ENCODE measurements around the gene TM6SF1.

The TM6SF1 gene

DNA sequence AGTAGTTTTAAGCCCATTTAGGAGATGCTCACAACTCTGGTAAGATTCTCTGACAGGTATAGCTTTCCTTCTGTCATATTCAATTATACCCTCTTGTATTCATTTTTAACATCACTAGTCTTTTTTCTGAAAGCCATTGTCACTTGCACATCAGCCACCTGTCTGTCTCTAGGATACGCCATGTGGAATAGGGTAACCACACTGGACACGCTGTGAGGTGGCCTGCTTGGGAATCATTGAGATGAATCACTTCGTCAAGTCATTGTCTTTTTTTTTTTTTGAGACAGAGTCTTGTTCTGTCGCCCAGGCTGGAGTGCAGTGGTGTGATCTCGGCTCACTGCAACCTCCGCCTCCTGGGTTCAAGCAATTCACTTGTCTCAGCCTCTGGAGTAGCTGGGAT is 7.4 kb downstream of the TM6SF1 start:
- TF ChIP-seq, protein P1, sequence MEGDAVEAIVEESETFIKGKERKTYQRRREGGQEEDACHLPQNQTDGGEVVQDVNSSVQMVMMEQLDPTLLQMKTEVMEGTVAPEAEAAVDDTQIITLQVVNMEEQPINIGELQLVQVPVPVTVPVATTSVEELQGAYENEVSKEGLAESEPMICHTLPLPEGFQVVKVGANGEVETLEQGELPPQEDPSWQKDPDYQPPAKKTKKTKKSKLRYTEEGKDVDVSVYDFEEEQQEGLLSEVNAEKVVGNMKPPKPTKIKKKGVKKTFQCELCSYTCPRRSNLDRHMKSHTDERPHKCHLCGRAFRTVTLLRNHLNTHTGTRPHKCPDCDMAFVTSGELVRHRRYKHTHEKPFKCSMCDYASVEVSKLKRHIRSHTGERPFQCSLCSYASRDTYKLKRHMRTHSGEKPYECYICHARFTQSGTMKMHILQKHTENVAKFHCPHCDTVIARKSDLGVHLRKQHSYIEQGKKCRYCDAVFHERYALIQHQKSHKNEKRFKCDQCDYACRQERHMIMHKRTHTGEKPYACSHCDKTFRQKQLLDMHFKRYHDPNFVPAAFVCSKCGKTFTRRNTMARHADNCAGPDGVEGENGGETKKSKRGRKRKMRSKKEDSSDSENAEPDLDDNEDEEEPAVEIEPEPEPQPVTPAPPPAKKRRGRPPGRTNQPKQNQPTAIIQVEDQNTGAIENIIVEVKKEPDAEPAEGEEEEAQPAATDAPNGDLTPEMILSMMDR (IDR thresholded peaks at IDR 0.05; ENCODE audit: low read depth, low read length): no peak
- no peak for DNase-seq (ENCODE audit: low read depth, low spot score)
- H3K4me3 ChIP-seq (ENCODE audit: low read depth, low read length): no peak overlapping the region
- in situ Hi-C loops (cut with HindIII; ENCODE audit: low sequenced_read_pairs): no loop called here

DNA sequence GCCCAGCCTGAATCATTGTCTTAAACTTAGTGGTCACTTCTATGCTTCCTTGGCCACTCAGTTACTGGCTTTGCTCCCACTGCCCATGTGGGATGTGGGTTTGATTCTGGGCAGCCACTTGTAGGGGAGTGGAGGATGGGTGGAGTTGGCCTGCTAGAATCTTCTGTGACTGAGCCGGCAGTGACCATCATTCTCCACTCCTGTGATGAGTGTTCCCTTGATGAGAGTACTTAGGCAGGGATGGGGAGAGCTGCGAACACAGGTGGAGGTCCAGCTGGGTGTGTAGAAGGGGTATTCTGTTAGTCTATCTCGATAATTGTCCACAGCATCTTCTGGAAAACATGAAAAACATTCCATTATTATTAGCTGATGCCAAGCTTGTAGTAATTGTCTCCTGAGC is 8.0 kb downstream of the TM6SF1 start:
- DNase-seq (ENCODE audit: low read depth, low spot score): no peak
- in situ Hi-C loops (cut with HindIII; ENCODE audit: low sequenced_read_pairs): no loop called here
- H3K4me3 ChIP-seq (ENCODE audit: low read depth, low read length): no peak overlapping the region
- TF ChIP-seq, protein P1 (IDR thresholded peaks at IDR 0.05; ENCODE audit: low read depth, low read length): no peak

DNA sequence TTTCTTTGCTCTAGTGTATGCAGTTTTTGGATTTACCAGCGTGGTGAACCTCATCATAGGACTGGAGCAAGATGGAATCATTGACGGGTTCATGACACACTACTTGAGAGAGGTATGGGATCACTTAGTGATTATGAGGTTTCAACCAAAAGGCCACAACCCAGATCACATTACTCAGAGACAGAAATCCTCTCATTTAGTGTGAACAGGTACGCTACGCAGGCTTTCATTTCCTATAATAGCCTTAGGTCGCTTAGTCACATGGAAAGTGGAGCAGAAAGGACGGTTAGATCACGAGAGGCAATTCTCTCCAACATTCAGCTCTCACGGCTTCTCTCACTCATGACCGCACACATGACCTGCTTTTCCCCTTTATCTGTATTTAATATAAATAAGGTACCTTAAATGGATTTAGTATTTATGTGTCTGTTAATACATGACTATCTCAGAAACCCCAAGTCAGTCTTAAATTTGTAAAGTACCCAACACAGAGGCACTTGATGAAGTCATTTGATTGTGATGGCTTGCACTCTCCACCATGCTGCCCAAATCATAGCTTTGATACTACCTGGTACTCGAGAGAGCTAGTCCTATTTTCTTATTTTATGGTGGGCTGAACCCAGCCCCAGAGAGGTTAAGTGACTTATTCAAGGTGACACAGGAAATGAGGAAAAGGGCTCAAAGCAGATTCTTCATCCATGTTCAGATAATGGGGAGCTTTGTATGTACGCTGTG is 8.6 kb downstream of the TM6SF1 start:
- TF ChIP-seq, protein P1 (IDR thresholded peaks at IDR 0.05; ENCODE audit: low read depth, low read length): no peak
- DNase-seq (ENCODE audit: low read depth, low spot score): no peak
- in situ Hi-C loops (cut with HindIII; ENCODE audit: low sequenced_read_pairs): no loop called here
- H3K4me3 ChIP-seq (ENCODE audit: low read depth, low read length): no peak overlapping the region

DNA sequence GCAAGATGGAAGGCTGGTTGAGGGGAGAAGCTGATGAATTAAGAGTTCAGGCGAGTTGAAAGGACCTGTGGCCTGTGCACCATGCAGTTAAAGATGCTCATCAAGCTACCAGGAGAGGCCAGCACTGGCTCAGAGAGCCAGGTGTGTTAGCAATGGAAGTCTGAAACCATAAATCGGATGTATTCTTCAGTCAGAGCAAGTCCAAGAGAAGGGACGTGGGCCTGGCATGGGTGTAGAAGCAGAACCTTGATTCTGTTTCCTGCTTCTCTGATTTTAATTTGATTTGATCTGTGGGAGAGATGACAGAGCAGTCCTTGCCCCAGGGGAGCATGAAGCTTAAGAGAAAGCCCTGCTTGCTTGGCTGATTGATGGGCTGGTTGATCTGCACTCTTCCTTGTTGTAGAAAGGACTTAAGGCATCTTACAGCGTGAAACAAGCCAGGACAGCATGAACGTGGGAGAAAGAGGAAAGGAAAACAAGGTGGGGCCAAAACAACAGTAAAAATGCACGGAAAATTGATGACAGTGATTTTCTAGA is 10.9 kb downstream of the TM6SF1 start:
- no peak for DNase-seq (ENCODE audit: low read depth, low spot score)
- in situ Hi-C loops (cut with HindIII; ENCODE audit: low sequenced_read_pairs): no loop called here
- TF ChIP-seq, protein P1 (IDR thresholded peaks at IDR 0.05; ENCODE audit: low read depth, low read length): no peak
- no peak overlapping the region for H3K4me3 ChIP-seq (ENCODE audit: low read depth, low read length)

DNA sequence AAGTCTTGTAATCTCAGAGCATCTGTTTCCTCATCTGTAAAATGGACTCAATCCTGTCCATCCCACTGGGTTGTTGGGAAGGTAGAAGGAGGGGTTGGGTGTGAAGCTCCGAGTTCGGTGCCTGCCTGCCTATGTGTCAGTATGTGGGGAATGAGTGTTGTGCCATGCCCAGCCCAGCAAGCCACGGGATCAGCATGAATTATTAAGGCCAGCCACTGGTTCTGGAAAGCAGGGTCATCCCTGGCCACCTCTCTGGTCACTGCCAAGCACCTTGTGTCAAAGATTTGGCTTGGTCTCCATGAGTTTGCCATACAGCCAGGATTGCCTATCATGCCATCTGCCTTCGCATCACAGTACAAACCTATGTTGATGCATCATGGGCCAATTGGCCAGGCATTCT is 11.5 kb downstream of the TM6SF1 start:
- TF ChIP-seq, protein P1 (IDR thresholded peaks at IDR 0.05; ENCODE audit: low read depth, low read length): no peak
- DNase-seq (ENCODE audit: low read depth, low spot score): no peak
- no peak overlapping the region for H3K4me3 ChIP-seq (ENCODE audit: low read depth, low read length)
- in situ Hi-C loops (cut with HindIII; ENCODE audit: low sequenced_read_pairs): no loop called here

DNA sequence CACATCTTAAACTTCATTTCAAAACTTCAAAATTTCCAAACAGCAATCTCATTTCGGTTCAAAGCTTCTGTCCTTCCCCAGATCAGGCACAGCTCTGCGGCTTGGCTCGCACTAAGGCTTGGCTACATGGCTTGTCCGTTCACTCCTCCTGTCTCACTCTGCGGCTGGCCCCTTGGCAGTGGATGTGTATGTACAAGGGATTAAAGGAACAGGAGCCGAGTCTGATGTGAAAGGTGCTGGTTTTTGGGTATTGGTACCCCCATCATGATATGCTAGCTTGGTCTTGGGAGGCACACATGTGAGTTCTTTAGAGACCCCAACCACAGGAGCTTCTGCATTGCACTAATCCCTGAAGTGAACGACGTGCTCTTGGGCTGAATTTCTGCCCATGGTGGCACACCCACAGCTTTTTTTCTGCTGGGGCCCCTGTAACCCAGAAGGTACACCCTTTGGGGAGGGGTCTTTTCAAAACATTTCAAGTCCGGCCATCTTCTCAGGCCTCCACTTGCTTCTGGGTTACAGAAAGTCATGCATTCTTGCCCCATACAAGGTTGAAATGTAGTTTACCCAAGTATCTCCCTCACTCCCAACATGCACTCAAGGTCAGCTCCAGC is 12.6 kb downstream of the TM6SF1 start:
- no peak for DNase-seq (ENCODE audit: low read depth, low spot score)
- in situ Hi-C loops (cut with HindIII; ENCODE audit: low sequenced_read_pairs): no loop called here
- H3K4me3 ChIP-seq (ENCODE audit: low read depth, low read length): no peak overlapping the region
- TF ChIP-seq, protein P1 (IDR thresholded peaks at IDR 0.05; ENCODE audit: low read depth, low read length): no peak

All from astrocyte of the spinal cord (primary cell).